HepG2 (cell line): Measurements from ENCODE around the gene NPBWR2. TPM values are rescaled to one million over a fixed set of nuclear protein-coding genes. Genes with fewer than 3 reads are reported as not detected.

ENCODE experiments used
- AGO2 ChIP-seq: fragments of 200-400 bp; formaldehyde crosslinking; optimal IDR thresholded peaks from 2 replicates; pipeline ENCODE3; 2017; ENCODE audit warnings: mild to moderate bottlenecking, low read depth, low read length, moderate library complexity
- ARID4A ChIP-seq: sonication (generic); formaldehyde crosslinking; IDR thresholded peaks from 2 replicates; pipeline ENCODE4 v1.5.0; 2020; ENCODE audit warnings: mild to moderate bottlenecking, missing genetic modification reagents, borderline replicate concordance
- FOXO4 ChIP-seq: sonication (generic); formaldehyde crosslinking; conservative IDR thresholded peaks from 2 replicates; pipeline ENCODE4 v1.8.1; 2023; ENCODE audit warnings: missing genetic modification reagents
- GLI4 ChIP-seq: sonication (generic); formaldehyde crosslinking; IDR thresholded peaks from 2 replicates; pipeline ENCODE4 v1.5.1; 2020; ENCODE audit warnings: missing genetic modification reagents, mild to moderate bottlenecking, moderate library complexity, borderline replicate concordance
- HIC2 ChIP-seq: sonication (generic); formaldehyde crosslinking; IDR thresholded peaks from 2 replicates; pipeline ENCODE4 v1.9.0; 2022; ENCODE audit warnings: low read depth, missing genetic modification reagents
- MAFK ChIP-seq, 2 experiments: IDR thresholded peaks in 1 of 2; conservative IDR thresholded peaks in 1 of 2; 2 replicates each; pipeline ENCODE4 v1.6.1; 2011; ENCODE audit warnings: improper control_type of control experiment in 2 of 2, low read length in 2 of 2
- MYNN ChIP-seq: sonication (generic); formaldehyde crosslinking; IDR thresholded peaks from 2 replicates; pipeline ENCODE4 v1.4.0; 2020; ENCODE audit warnings: mild to moderate bottlenecking, low read depth, missing genetic modification reagents
- NBN ChIP-seq: fragments of 450-650 bp; conservative IDR thresholded peaks from 2 replicates; pipeline ENCODE4 v1.6.1; 2017
- NR3C1 ChIP-seq: sonication (generic); formaldehyde crosslinking; IDR thresholded peaks from 2 replicates; pipeline ENCODE4 v1.4.0; 2020; ENCODE audit warnings: missing genetic modification reagents
- REPIN1 ChIP-seq: sonication (generic); formaldehyde crosslinking; IDR thresholded peaks from 2 replicates; pipeline ENCODE4 v1.8.0; 2022; ENCODE audit warnings: missing genetic modification reagents, low read depth, mild to moderate bottlenecking, borderline replicate concordance
- SRY ChIP-seq: sonication (generic); formaldehyde crosslinking; IDR thresholded peaks from 2 replicates; pipeline ENCODE4 v1.8.0; 2022; ENCODE audit warnings: mild to moderate bottlenecking, missing genetic modification reagents
- ZHX1 ChIP-seq: sonication (generic); formaldehyde crosslinking; IDR thresholded peaks from 2 replicates; pipeline ENCODE4 v1.8.1; 2022; ENCODE audit warnings: low read depth, mild to moderate bottlenecking, missing genetic modification reagents
- ZNF746 ChIP-seq: sonication (generic); formaldehyde crosslinking; IDR thresholded peaks from 2 replicates; pipeline ENCODE4 v1.8.0; 2022; ENCODE audit warnings: mild to moderate bottlenecking, missing genetic modification reagents
- polyA plus RNA-seq, 8 experiments: library from polyadenylated mRNA; depleted of rRNA in 3 of 8; stranded (reverse) in 7 of 8; unstranded in 1 of 8; fragments of >200 nt; fragmentation: Illumina TruSeq in 4 of 8; extraction: Trizol in 4 of 8; gene quantifications; 2 replicates each; pipeline versions ENCODE4 v1.2.1 to v1.2.3, GENCODE V29; 2011 to 2016; ENCODE audit warnings: low read depth in 4 of 8, missing spikeins in 1 of 8, mixed read lengths in 1 of 8; ENCODE audit not compliant: insufficient read depth in 1 of 8
- total RNA-seq, 5 experiments: library from RNA; depleted of rRNA; stranded (reverse); fragments of >200 nt; fragmentation: Illumina TruSeq; extraction: Trizol; gene quantifications; 2 replicates each; pipeline ENCODE4 v1.2.3, GENCODE V29; 2016; ENCODE audit warnings: low read depth in 1 of 5
- TF ChIP-seq, protein P1 (sequence below): sonication (generic); formaldehyde crosslinking; IDR thresholded peaks from 2 replicates; pipeline ENCODE4; 2020; ENCODE audit warnings: missing genetic modification reagents, mild to moderate bottlenecking, borderline replicate concordance

NPBWR2 gene
- total and polyA plus RNA-seq, 2 of the 13 experiments (the other 11 are each of a cell fraction or from before 2014, with no cell fraction given): not detected

DNA sequence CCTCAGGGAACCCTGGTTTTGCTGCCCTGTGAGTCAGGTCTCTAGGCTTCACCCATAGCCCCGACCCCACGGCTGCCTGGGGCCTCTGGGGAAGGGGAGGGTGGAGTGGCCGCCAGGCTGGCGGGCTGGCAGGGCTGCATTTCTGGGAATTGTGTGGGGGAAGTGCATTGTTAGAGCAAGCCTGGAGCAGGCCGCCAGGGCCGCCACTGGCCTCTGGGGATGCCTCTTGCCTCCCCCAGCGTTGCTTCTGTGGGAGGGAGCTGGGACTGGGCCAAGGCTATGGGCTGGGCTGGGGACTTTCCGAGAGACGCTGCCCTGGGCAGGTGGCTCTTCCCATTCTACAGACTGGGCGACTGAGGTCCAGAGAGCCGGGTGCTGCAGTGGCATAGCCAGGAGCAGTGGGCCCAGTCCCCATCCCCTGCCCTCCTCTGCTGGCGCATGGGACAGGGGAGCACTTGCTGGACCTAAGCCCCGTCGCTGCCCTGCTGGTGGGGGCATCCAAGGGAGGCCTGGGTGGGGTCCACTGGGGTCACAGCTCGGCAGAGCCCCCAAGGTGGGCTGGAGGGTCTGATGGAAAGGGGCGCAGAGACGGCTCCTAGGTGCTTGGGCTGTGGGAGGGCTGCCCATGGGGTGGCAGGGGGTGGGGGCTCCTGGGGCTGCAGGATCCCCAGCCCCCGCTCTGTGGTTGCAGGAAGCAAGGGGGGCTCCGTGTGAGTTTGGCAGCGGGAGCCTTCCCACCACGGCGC, 51.3 kb downstream of the NPBWR2 start (continued):
- TF ChIP-seq SRY (no peak; the same call in 1 of the 2 replicates), NBN (no peak), MYNN (CRISPR knock-in tag) (no peak), MAFK (conservative IDR thresholded peaks at IDR 0.05 in 1 of 2, IDR thresholded peaks at IDR 0.05 in 1 of 2; ENCODE audit: low read length in 2 of 2) (no peak), ZHX1 (0 out of 2 replicates have a peak, but pooled peaks have one; percentile 3), NR3C1 (CRISPR knock-in tag) (no peak), ZNF746 (CRISPR knock-in tag) (peak; percentile 87; the same call in 1 of the 2 replicates), REPIN1 (CRISPR knock-in tag) (no peak), FOXO4 (CRISPR knock-in tag) (0 out of 2 replicates have a peak, but pooled peaks have one; percentile 84), ARID4A (CRISPR knock-in tag) (peak; percentile 26), HIC2 (peak; percentile 60; the same call in 1 of the 2 replicates), GLI4 (CRISPR knock-in tag) (no peak; the same call in 1 of the 2 replicates), AGO2 (no peak)
- TF ChIP-seq, protein P1, sequence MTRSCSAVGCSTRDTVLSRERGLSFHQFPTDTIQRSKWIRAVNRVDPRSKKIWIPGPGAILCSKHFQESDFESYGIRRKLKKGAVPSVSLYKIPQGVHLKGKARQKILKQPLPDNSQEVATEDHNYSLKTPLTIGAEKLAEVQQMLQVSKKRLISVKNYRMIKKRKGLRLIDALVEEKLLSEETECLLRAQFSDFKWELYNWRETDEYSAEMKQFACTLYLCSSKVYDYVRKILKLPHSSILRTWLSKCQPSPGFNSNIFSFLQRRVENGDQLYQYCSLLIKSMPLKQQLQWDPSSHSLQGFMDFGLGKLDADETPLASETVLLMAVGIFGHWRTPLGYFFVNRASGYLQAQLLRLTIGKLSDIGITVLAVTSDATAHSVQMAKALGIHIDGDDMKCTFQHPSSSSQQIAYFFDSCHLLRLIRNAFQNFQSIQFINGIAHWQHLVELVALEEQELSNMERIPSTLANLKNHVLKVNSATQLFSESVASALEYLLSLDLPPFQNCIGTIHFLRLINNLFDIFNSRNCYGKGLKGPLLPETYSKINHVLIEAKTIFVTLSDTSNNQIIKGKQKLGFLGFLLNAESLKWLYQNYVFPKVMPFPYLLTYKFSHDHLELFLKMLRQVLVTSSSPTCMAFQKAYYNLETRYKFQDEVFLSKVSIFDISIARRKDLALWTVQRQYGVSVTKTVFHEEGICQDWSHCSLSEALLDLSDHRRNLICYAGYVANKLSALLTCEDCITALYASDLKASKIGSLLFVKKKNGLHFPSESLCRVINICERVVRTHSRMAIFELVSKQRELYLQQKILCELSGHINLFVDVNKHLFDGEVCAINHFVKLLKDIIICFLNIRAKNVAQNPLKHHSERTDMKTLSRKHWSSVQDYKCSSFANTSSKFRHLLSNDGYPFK (CRISPR knock-in tag): no peak
